Activated CD4-positive, alpha-beta T cell treated with anti-CD3 and anti-CD28 coated beads, Interleukin-10, Interleukin-2, amounts not matched to agents 100 ng/mL and 50 ng/mL, durations not matched to agents 16 hours and 8 hours (primary cell): ENCODE measurements around the gene C19orf25.
A peak's percentile ranks its signal among the peaks of the same experiment; 100 is the strongest.
"Not testable (repeated sequence)": the region's sequence is repeated elsewhere in the genome, so short reads cannot be mapped to it uniquely, and the experiment has no call there.

Experiments
- DNase-seq: peaks from one replicate; pipeline ENCODE4 v3.0.0-alpha.2; 2020

The C19orf25 gene

GRCh38 chr19:1478934-1479707 is at the start of gene C19orf25:
Gene C19orf25, minus strand, starts transcription at chr19:1479215. Its CDS starts 312 bp downstream, at chr19:1478903.
- peak; percentile 97 for DNase-seq

GRCh38 chr19:1527650-1528309 is 48.8 kb upstream of the C19orf25 start:
- DNase-seq = no peak

GRCh38 chr19:1526979-1527649 is 48.1 kb upstream of the C19orf25 start:
- no peak for DNase-seq

GRCh38 chr19:1526066-1526778 is 47.2 kb upstream of the C19orf25 start:
- DNase-seq = no peak

GRCh38 chr19:1525343-1525742 is 46.3 kb upstream of the C19orf25 start:
- DNase-seq = no peak

- no peak for DNase-seq
Measured at GRCh38 chr19:1524972-1525325, 45.9 kb upstream of the C19orf25 start.

- DNase-seq = no peak
Measured at GRCh38 chr19:1524287-1524971, 45.4 kb upstream of the C19orf25 start.

GRCh38 chr19:1523412-1524286 is 44.6 kb upstream of the C19orf25 start, which contains the start of gene PLK5:
Gene PLK5, plus strand, starts transcription at chr19:1524077. Its CDS starts 2,920 bp downstream, at chr19:1526997.
- no peak for DNase-seq

GRCh38 chr19:1522838-1523237 is 43.8 kb upstream of the C19orf25 start:
- no peak for DNase-seq

GRCh38 chr19:1522061-1522460 is 43.0 kb upstream of the C19orf25 start:
- no peak for DNase-seq

- no peak for DNase-seq
Measured at GRCh38 chr19:1521636-1522035, 42.6 kb upstream of the C19orf25 start.

GRCh38 chr19:1520203-1520780 is 41.3 kb upstream of the C19orf25 start:
- no peak for DNase-seq

GRCh38 chr19:1519802-1520201 is 40.8 kb upstream of the C19orf25 start:
- DNase-seq = not testable (repeated sequence)

- DNase-seq = no peak
Measured at GRCh38 chr19:1518471-1518870, 39.5 kb upstream of the C19orf25 start.

- no peak for DNase-seq
Measured at GRCh38 chr19:1516395-1516753, 37.4 kb upstream of the C19orf25 start.

- DNase-seq = no peak
Measured at GRCh38 chr19:1514986-1515721, 36.1 kb upstream of the C19orf25 start.

- DNase-seq = no peak
Measured at GRCh38 chr19:1514295-1514661, 35.3 kb upstream of the C19orf25 start.

GRCh38 chr19:1513499-1514294 is 34.7 kb upstream of the C19orf25 start:
- DNase-seq = peak; percentile 84

GRCh38 chr19:1512671-1513498 is 33.9 kb upstream of the C19orf25 start, which contains the start of gene ADAMTSL5:
Gene ADAMTSL5, minus strand, starts transcription at chr19:1513019. Its CDS starts 2,076 bp downstream, at chr19:1510943.
- DNase-seq = peak; percentile 82
